ENCODE measurements around the gene LYL1. TPM values are rescaled to one million over a fixed set of nuclear protein-coding genes. Genes with fewer than 3 reads are reported as not detected.

Gene LYL1
- total RNA-seq, 4 donors from 2014 or later = 2.6 to 15.5 (median 11.1) TPM

DNA sequence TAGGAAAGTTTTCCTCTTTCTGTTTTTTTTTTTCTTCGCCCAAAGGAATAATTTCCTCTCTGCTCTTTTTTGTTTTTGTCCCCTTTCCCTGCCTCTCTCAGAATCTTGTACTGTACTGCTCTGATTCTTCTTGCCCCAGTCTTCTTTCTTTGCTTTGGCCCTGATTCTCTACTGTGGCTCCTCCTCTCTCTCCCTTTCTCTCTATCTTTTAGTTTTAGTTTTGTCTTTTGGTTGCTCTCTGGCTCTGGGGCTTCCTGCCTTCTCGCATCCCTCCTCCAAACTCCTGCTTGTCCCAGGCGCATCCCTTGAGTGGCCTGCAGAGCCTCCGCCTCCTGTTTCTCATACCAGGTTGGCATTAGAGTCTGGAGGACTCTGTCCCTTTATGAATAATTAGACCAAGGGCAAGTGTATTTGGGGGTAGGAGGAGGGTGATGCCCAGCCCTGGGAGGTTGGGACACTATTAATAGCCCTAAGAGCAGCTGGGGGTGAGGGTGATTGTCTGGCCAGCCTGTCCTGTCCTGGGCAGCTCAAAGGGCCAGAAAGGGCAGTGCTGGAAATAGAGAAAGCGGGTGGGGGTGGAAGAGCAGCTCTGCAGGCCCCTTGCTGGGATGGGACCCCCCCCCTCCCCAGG is 39.1 kb downstream of the LYL1 start:
- DNase-seq = no peak
- no peaks in the 10 kb centered on the region for H3K9me3 ChIP-seq
- H3K36me3 ChIP-seq = no peaks in the 10 kb centered on the region
- TF ChIP-seq POLR2A (IDR thresholded peaks at IDR 0.05) = no peak
- TF ChIP-seq, protein P1, sequence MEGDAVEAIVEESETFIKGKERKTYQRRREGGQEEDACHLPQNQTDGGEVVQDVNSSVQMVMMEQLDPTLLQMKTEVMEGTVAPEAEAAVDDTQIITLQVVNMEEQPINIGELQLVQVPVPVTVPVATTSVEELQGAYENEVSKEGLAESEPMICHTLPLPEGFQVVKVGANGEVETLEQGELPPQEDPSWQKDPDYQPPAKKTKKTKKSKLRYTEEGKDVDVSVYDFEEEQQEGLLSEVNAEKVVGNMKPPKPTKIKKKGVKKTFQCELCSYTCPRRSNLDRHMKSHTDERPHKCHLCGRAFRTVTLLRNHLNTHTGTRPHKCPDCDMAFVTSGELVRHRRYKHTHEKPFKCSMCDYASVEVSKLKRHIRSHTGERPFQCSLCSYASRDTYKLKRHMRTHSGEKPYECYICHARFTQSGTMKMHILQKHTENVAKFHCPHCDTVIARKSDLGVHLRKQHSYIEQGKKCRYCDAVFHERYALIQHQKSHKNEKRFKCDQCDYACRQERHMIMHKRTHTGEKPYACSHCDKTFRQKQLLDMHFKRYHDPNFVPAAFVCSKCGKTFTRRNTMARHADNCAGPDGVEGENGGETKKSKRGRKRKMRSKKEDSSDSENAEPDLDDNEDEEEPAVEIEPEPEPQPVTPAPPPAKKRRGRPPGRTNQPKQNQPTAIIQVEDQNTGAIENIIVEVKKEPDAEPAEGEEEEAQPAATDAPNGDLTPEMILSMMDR (IDR thresholded peaks at IDR 0.05) = no peak
- no peaks in the 10 kb centered on the region for H3K27me3 ChIP-seq
- peaks cover 32 to 45% of the 10 kb centered on the region in 2 donors for H3K4me1 ChIP-seq
- H3K4me3 ChIP-seq = no peak overlapping the region
- intact Hi-C loops (cut with DNase I; ENCODE audit: low total_unique reads) = loop anchor here (5.0 kb wide), 1 partner anchor 81 kb away; no protein-coding TSS in a partner anchor
- H3K27ac ChIP-seq = peak overlapping the region; percentile 98 to 100

GRCh38 chr19:13062317-13062716 is 40.3 kb downstream of the LYL1 start:
- no peak for DNase-seq
- intact Hi-C loops (cut with DNase I; ENCODE audit: low total_unique reads) = loop anchor here (5.0 kb wide), 1 partner anchor 80 kb away; no protein-coding TSS in a partner anchor
- H3K4me1 ChIP-seq = peaks cover 27 to 57% of the 10 kb centered on the region in 2 donors

GRCh38 chr19:13060964-13061927 is 41.4 kb downstream of the LYL1 start:
- DNase-seq = peak; percentile 83 to 89
- H3K27me3 ChIP-seq = no peaks in the 10 kb centered on the region
- no peaks in the 10 kb centered on the region for H3K36me3 ChIP-seq
- peak in 1 of 2 donors; percentile 17 for TF ChIP-seq POLR2A (IDR thresholded peaks at IDR 0.05)
- TF ChIP-seq, protein P1 (IDR thresholded peaks at IDR 0.05) = peak; percentile 94 to 99 (median 96)
- peaks cover 34 to 61% of the 10 kb centered on the region in 2 donors for H3K4me1 ChIP-seq
- H3K4me3 ChIP-seq = peak overlapping the region; percentile 33 to 35
- H3K9me3 ChIP-seq = no peaks in the 10 kb centered on the region
- H3K27ac ChIP-seq = peak overlapping the region; percentile 98 to 100
- intact Hi-C loops (cut with DNase I; ENCODE audit: low total_unique reads) = loop anchor here (5.0 kb wide), 1 partner anchor 79 kb away; no protein-coding TSS in a partner anchor

More at GRCh38 chr19:13062317-13062716, 40.3 kb downstream of the LYL1 start:
- H3K4me3 ChIP-seq = no peak overlapping the region
- no peaks in the 10 kb centered on the region for H3K27me3 ChIP-seq
- no peaks in the 10 kb centered on the region for H3K36me3 ChIP-seq
- H3K27ac ChIP-seq = peak overlapping the region; percentile 98 to 100
- TF ChIP-seq POLR2A (IDR thresholded peaks at IDR 0.05) = no peak
- TF ChIP-seq, protein P1 (IDR thresholded peaks at IDR 0.05) = no peak
- no peaks in the 10 kb centered on the region for H3K9me3 ChIP-seq

DNA sequence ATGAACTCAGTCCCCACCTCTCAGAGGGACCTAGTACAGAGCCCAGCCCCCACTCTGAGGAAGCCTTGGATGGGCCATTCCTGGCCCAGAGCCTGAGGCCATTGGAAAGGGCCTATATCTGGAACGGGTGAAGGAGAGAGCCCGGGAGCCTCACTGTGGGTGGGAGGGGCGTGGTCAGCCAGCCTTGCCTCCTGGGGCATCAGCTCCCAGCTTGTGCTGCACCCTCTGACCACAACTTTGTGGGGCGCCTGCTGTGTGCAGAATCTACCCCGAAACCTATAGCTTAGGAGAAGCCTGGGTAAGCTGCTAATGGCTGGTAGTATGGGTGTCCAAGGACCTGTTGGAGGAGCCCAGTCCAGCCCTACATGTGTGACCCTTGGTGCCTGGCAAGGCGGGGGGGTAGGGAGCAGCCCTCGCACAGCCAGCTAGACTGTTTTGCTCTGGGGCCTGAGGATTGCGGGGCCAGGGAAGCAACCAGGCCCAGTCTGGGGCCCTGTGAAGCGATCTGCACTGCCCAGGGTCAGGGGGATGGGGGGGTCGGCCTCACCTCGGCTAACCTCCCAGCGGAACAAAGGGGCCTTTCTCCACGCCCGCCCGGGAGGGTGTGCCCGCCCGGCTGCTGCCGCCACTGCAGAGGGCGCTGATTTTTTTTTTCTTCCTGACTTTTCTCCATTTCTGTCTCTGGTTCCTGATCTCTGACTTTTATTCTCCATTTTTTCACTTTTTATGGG is 42.3 kb downstream of the LYL1 start:
- Histone ChIP-seq H3K4me1 (peaks cover 29 to 61% of the 10 kb centered on the region in 2 donors), H3K9me3 (no peaks in the 10 kb centered on the region), H3K36me3 (no peaks in the 10 kb centered on the region), H3K27me3 (no peaks in the 10 kb centered on the region), H3K4me3 (peak overlapping the region; percentile 33 to 35), H3K27ac (peak overlapping the region; percentile 98 to 100)
- intact Hi-C loops (cut with DNase I; ENCODE audit: low total_unique reads) = loop anchor here (5.0 kb wide), 1 partner anchor 78 kb away; no protein-coding TSS in a partner anchor
- DNase-seq = peak in 1 of 2 donors; percentile 65
- TF ChIP-seq, protein P1 (IDR thresholded peaks at IDR 0.05) = no peak
- no peak for TF ChIP-seq POLR2A (IDR thresholded peaks at IDR 0.05)
